Stomach (tissue), 4 donors: Measurements from ENCODE around the gene GFAP.
A peak's percentile ranks its signal among the peaks of the same experiment; 100 is the strongest.

ENCODE experiments used
- CTCF ChIP-seq, 7 experiments: fragments of 450-650 bp in 4 of 7; fragments of 200-600 bp in 3 of 7; sonication (generic) in 3 of 7; IDR thresholded peaks; one replicate each; pipeline ENCODE4 v1.5.1; 2016 to 2019; ENCODE audit warnings: antibody characterized with exemption in 7 of 7, control low read depth in 2 of 7, mild to moderate bottlenecking in 1 of 7
- POLR2A ChIP-seq, 4 donors: fragments of 450-650 bp; IDR thresholded peaks; one replicate each; pipeline ENCODE4 v1.6.1; 2016; ENCODE audit warnings: antibody characterized with exemption in 4 of 4, control low read depth in 2 of 4, mild to moderate bottlenecking in 1 of 4, moderate library complexity in 1 of 4
- POLR2AphosphoS5 ChIP-seq, 3 donors: sonication (generic); formaldehyde crosslinking; IDR thresholded peaks; one replicate each; pipeline ENCODE4 v1.6.1; 2016; ENCODE audit warnings: antibody characterized with exemption in 3 of 3

- no peak for TF ChIP-seq POLR2A (IDR thresholded peaks at IDR 0.05)
- TF ChIP-seq POLR2AphosphoS5 (IDR thresholded peaks at IDR 0.05): peak in 1 of 3 donors; percentile 43
- TF ChIP-seq CTCF (IDR thresholded peaks at IDR 0.05): peak in 4 of 7 experiments; percentile 23 to 47 (median 32)
These were observed 3.9 kb downstream of the GFAP start for GRCh38 chr17:44911133-44912001.
